ENCODE results near the gene DNMT3B. TPM values are rescaled to one million over a fixed set of nuclear protein-coding genes. Genes with fewer than 3 reads are reported as not detected.

Gene DNMT3B
- total RNA-seq, 4 donors from 2014 or later, result 2.7 to 5.0 (median 2.9) TPM

DNA sequence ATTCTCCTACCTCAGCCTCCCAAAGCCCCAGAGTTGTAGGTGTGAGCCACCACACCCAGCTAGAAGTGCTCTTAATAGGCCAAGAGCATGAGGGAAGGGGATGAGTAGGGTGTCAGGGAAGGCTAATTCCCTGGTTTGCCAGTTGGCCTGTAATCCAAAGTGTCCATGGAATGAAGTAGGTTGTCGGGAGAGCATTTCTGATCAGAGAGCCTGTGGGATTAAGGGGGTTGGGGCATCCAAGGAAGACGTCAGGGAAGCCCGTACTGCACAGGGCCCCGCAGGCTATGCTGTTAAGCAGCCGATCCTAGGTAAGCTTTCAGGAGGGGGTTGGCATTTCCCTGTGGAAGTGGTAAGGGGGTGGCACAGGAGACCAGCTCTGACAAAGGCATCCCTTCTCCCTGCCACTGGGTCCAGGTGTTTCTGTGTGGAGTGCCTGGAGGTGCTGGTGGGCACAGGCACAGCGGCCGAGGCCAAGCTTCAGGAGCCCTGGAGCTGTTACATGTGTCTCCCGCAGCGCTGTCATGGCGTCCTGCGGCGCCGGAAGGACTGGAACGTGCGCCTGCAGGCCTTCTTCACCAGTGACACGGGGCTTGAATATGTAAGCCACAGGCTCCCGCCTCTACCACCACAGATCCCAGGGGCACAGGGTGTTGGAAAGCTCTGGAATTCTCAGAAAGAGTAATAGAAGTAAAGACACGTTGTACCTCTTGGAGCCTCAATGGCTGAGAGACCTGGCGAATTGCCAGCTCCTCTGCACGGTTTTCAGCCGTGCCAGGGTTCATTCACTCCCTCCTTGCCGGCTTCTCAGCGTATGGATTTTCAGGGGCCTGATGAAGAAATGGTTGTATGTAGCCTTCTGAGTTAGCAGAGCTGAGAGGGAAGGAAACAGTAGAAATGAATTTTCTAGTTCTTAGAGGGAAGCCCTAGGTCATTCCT is 36.1 kb downstream of the DNMT3B start:
- TF ChIP-seq POLR2A (IDR thresholded peaks at IDR 0.05) (no peak), EP300 (IDR thresholded peaks at IDR 0.05) (no peak), POLR2AphosphoS5 (IDR thresholded peaks at IDR 0.05) (no peak)
- TF ChIP-seq, protein P1, sequence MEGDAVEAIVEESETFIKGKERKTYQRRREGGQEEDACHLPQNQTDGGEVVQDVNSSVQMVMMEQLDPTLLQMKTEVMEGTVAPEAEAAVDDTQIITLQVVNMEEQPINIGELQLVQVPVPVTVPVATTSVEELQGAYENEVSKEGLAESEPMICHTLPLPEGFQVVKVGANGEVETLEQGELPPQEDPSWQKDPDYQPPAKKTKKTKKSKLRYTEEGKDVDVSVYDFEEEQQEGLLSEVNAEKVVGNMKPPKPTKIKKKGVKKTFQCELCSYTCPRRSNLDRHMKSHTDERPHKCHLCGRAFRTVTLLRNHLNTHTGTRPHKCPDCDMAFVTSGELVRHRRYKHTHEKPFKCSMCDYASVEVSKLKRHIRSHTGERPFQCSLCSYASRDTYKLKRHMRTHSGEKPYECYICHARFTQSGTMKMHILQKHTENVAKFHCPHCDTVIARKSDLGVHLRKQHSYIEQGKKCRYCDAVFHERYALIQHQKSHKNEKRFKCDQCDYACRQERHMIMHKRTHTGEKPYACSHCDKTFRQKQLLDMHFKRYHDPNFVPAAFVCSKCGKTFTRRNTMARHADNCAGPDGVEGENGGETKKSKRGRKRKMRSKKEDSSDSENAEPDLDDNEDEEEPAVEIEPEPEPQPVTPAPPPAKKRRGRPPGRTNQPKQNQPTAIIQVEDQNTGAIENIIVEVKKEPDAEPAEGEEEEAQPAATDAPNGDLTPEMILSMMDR (IDR thresholded peaks at IDR 0.05), result no peak
- Histone ChIP-seq H3K27ac (no peak overlapping the region), H3K4me1 (peaks cover 25% of the 10 kb centered on the region), H3K9me3 (no peaks in the 10 kb centered on the region), H3K36me3 (peaks cover 11% of the 10 kb centered on the region), H3K4me3 (no peak overlapping the region), H3K27me3 (no peaks in the 10 kb centered on the region)
- no peak for DNase-seq (ENCODE audit: low spot score in 2 of 2)
- 86% methylated on average over 19 of the region's 23 CpGs for WGBS

DNA sequence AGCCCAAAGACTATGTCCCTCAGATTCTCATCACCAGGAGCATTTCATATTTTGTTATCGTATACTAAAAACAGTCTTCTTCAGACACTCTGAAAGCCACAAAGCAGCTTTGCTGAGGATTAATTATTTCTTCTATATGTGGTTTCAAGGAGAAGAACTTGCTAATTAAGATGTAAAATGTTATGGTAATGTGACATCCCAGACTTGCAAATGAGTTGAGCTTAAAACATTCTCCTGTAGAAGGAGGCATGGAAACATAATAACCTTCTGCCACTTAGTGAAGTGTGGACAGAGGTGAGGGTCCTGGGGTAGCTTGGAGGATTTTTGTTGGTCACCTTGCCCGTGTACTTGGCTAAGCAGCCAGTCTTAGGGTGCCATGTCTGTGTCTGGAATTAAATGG is 40.9 kb downstream of the DNMT3B start:
- 90% methylated on average over 2 of the region's 2 CpGs for WGBS

DNA sequence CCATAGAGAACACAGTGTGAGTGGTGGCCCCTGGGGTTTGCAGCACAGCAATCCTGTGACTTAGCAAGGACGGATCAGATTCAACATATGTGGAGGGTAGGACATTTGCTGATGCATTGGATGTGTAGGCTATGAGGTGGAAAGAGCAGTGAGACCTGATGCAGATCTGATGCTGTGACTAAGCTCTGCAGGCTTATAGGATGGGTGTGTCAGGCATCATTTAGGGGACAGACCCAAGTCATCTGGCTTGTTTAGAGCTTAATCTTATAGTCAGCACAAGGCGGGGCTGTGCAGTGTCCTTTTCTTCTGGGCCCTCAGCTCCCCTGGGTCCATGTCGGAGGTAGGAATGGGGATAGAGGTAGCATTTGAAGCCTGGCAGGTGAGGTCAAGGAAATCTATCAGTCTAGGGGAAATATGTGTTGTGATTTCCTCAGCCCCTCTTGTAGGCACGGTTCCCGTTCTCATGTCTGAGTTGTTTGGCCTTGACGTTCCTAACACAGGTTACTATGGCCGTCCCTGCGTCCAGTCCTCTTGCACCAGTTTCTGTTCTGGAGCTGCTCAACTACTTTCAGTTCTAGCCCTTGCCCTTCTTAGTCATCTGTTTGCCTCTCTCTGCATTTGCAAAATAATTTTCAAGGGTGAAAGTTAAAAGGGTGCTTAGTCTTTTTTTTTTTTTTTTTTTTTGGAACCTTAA is 42.0 kb downstream of the DNMT3B start:
- 93% methylated on average over 8 of the region's 8 CpGs for WGBS
- DNase-seq (ENCODE audit: low spot score in 2 of 2), result no peak
- Histone ChIP-seq H3K4me1 (peaks cover 17% of the 10 kb centered on the region), H3K36me3 (peaks cover 15% of the 10 kb centered on the region), H3K9me3 (no peaks in the 10 kb centered on the region), H3K4me3 (no peak overlapping the region), H3K27me3 (no peaks in the 10 kb centered on the region), H3K27ac (no peak overlapping the region)
- TF ChIP-seq EP300 (IDR thresholded peaks at IDR 0.05) (no peak), POLR2A (IDR thresholded peaks at IDR 0.05) (no peak), POLR2AphosphoS5 (IDR thresholded peaks at IDR 0.05) (no peak)
- TF ChIP-seq, protein P1 (IDR thresholded peaks at IDR 0.05), result no peak

More for the DNA sequence above, 40.9 kb downstream of the DNMT3B start:
- H3K36me3 ChIP-seq, result peaks cover 15% of the 10 kb centered on the region
- no peaks in the 10 kb centered on the region for H3K9me3 ChIP-seq
- H3K27ac ChIP-seq, result no peak overlapping the region
- TF ChIP-seq EP300 (IDR thresholded peaks at IDR 0.05), result no peak
- TF ChIP-seq POLR2AphosphoS5 (IDR thresholded peaks at IDR 0.05), result no peak
- no peak for TF ChIP-seq POLR2A (IDR thresholded peaks at IDR 0.05)
- TF ChIP-seq, protein P1 (IDR thresholded peaks at IDR 0.05), result no peak
- no peak for DNase-seq (ENCODE audit: low spot score in 2 of 2)
- peaks cover 17% of the 10 kb centered on the region for H3K4me1 ChIP-seq
- H3K27me3 ChIP-seq, result no peaks in the 10 kb centered on the region
- no peak overlapping the region for H3K4me3 ChIP-seq

DNA sequence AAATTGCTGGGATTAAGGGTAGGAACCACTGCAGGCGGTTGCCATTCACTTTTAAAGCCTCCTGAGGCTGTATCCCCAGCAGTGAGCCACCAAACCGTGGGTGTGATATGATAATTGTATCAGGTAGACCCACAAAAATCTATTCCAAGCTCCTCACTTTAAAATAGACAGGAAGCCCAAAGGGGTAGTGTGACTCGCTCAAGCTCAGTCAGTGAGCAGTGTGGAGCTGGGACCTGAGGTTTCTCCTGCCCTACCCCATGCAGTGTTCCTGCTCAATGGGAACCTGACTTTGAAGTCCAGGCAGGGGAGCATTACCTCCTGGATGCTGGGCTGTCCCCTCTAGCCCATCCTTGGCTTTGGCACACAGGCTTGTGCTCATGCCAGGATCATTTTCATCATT is 42.6 kb downstream of the DNMT3B start:
- H3K27me3 ChIP-seq, result no peaks in the 10 kb centered on the region
- H3K4me1 ChIP-seq, result peaks cover 17% of the 10 kb centered on the region
- H3K9me3 ChIP-seq, result no peaks in the 10 kb centered on the region
- WGBS, result 78% methylated on average over 3 of the region's 3 CpGs
- H3K27ac ChIP-seq, result peak overlapping the region; percentile 44
- peaks cover 15% of the 10 kb centered on the region for H3K36me3 ChIP-seq
- H3K4me3 ChIP-seq, result no peak overlapping the region
- DNase-seq (ENCODE audit: low spot score in 2 of 2), result no peak
- TF ChIP-seq POLR2AphosphoS5 (IDR thresholded peaks at IDR 0.05), result no peak
- TF ChIP-seq, protein P1 (IDR thresholded peaks at IDR 0.05), result no peak
- no peak for TF ChIP-seq EP300 (IDR thresholded peaks at IDR 0.05)
- no peak for TF ChIP-seq POLR2A (IDR thresholded peaks at IDR 0.05)

DNA sequence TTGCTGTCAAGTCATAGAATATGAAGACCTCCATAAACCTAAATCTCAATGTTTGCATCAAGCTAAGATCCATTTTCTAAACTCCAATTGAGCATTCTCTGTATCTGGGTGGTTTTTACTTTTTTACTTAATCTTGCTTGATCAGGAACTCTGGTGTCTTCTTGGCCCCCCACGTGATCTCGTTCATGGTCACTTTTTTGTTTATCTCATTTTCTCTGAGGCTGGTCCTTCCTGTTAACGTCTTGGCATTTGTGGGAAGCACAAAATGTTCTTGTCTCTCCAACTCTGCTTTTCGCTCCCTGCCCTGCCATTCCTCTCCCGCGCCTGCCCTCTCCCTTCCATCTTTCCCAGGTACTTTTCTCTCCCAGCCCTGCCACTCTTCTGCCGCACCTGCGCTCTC is 43.5 kb downstream of the DNMT3B start:
- peaks cover 13% of the 10 kb centered on the region for H3K36me3 ChIP-seq
- TF ChIP-seq, protein P1 (IDR thresholded peaks at IDR 0.05), result no peak
- TF ChIP-seq EP300 (IDR thresholded peaks at IDR 0.05), result no peak
- no peak for TF ChIP-seq POLR2AphosphoS5 (IDR thresholded peaks at IDR 0.05)
- TF ChIP-seq POLR2A (IDR thresholded peaks at IDR 0.05), result no peak
- peaks cover 17% of the 10 kb centered on the region for H3K4me1 ChIP-seq
- 90% methylated on average over 8 of the region's 8 CpGs for WGBS
- H3K27ac ChIP-seq, result peak overlapping the region; percentile 52
- DNase-seq (ENCODE audit: low spot score in 2 of 2), result no peak
- no peaks in the 10 kb centered on the region for H3K9me3 ChIP-seq
- H3K27me3 ChIP-seq, result no peaks in the 10 kb centered on the region
- no peak overlapping the region for H3K4me3 ChIP-seq
